Thyroid gland (tissue), 4 donors: ENCODE data around the gene PTPRN2. TPM values are rescaled to one million over a fixed set of nuclear protein-coding genes. Genes with fewer than 3 reads are reported as not detected.

Source experiments
- DNase-seq, 2 donors: peaks; one replicate each; pipeline ENCODE4 v3.0.0-alpha.2; 2019
- H3K27ac ChIP-seq, 3 donors: fragments of 200-600 bp; sonication (generic); 1 replicate in 2 of 3; 2 replicates in 1 of 3; pipeline ENCODE4 v1.5.1; 2016 to 2019; ENCODE audit warnings: mild to moderate bottlenecking in 1 of 3, moderate library complexity in 1 of 3
- H3K27me3 ChIP-seq: fragments of 200-600 bp; sonication (generic); one replicate; pipeline ENCODE4 v1.5.1; 2019
- H3K36me3 ChIP-seq, 2 donors: fragments of 200-600 bp; sonication (generic); one replicate each; pipeline ENCODE4 v1.5.1; 2016 to 2019
- H3K4me1 ChIP-seq, 2 donors: fragments of 200-600 bp; sonication (generic); one replicate each; pipeline ENCODE4 v1.5.1; 2017 to 2019
- H3K4me3 ChIP-seq, 3 donors: fragments of 200-600 bp; sonication (generic); replicated peaks in 1 of 3; 1 replicate in 2 of 3; 2 replicates in 1 of 3; pipeline ENCODE4 v1.5.1; 2016; ENCODE audit warnings: mild to moderate bottlenecking in 1 of 3
- H3K9me3 ChIP-seq: fragments of 200-600 bp; sonication (generic); one replicate; pipeline ENCODE4 v1.5.1; 2017
- CTCF ChIP-seq, 6 experiments: fragments of 200-600 bp in 3 of 6; fragments of 450-650 bp in 3 of 6; sonication (generic) in 3 of 6; IDR thresholded peaks; one replicate each; pipeline ENCODE4 v1.5.1; 2016 to 2019; ENCODE audit warnings: antibody characterized with exemption in 6 of 6, mild to moderate bottlenecking in 2 of 6, inconsistent platforms in 1 of 6, moderate library complexity in 1 of 6
- POLR2A ChIP-seq, 2 donors: fragments of 450-650 bp; IDR thresholded peaks; one replicate each; pipeline ENCODE4 v1.6.1; 2017; ENCODE audit warnings: antibody characterized with exemption in 2 of 2, mild to moderate bottlenecking in 2 of 2, moderate library complexity in 1 of 2
- WGBS, 2 donors: methylation state at CpG; one replicate each; pipeline ENCODE4 v1.1.5; 2017; 5-methylcytosine and 5-hydroxymethylcytosine counted together
- intact Hi-C: fragments of 100-400 bp; cut with DNase I; formaldehyde crosslinking; loops from one replicate; pipeline ENCODE4 v1.15.1; 2023
- total RNA-seq, 4 donors: library from RNA; depleted of rRNA; stranded (reverse); fragments of >200 nt; gene quantifications; one replicate each; pipeline ENCODE4 v1.2.3, GENCODE V29; 2016

Gene PTPRN2
- total RNA-seq, 4 donors from 2014 or later: 4.2 to 9.9 (median 7.7) TPM

- TF ChIP-seq POLR2A (IDR thresholded peaks at IDR 0.05) (no peak), CTCF (IDR thresholded peaks at IDR 0.05) (no peak)
- no peak for DNase-seq
- Histone ChIP-seq H3K4me3 (no peak overlapping the region), H3K36me3 (no peaks in the 10 kb centered on the region), H3K9me3 (no peaks in the 10 kb centered on the region), H3K4me1 (peaks cover 5 to 13% of the 10 kb centered on the region in 2 donors), H3K27me3 (no peaks in the 10 kb centered on the region), H3K27ac (no peak overlapping the region)
- intact Hi-C loops: no loop called here
- WGBS, 2 donors: 94 to 95% methylated on average over 24 of the region's 24 CpGs
These were observed 1017.0 kb downstream of the PTPRN2 start for GRCh38 chr7:157570531-157571200.

GRCh38 chr7:157569967-157570366, 1017.7 kb downstream of the PTPRN2 start:
- no peaks in the 10 kb centered on the region for H3K36me3 ChIP-seq
- H3K4me3 ChIP-seq: no peak overlapping the region
- no peaks in the 10 kb centered on the region for H3K27me3 ChIP-seq
- no peaks in the 10 kb centered on the region for H3K9me3 ChIP-seq
- whole genome bisulfite sequencing, 2 donors: 91 to 94% methylated on average over 8 of the region's 8 CpGs
- TF ChIP-seq CTCF (IDR thresholded peaks at IDR 0.05) (no peak), POLR2A (IDR thresholded peaks at IDR 0.05) (no peak)
- no peak overlapping the region for H3K27ac ChIP-seq
- intact Hi-C loops: no loop called here
- no peak for DNase-seq
- peaks cover 5 to 13% of the 10 kb centered on the region in 2 donors for H3K4me1 ChIP-seq

GRCh38 chr7:157568770-157569584, 1018.6 kb downstream of the PTPRN2 start:
- DNase-seq: peak; percentile 64 to 69
- peak overlapping the region in 1 of 3 donors; percentile 44 for H3K27ac ChIP-seq
- peaks cover 5 to 13% of the 10 kb centered on the region in 2 donors for H3K4me1 ChIP-seq
- intact Hi-C loops: no loop called here
- TF ChIP-seq POLR2A (IDR thresholded peaks at IDR 0.05) (peak in 1 of 2 donors; percentile 47), CTCF (IDR thresholded peaks at IDR 0.05) (peak in 1 of 6 experiments; percentile 8)
- WGBS, 2 donors: 3 to 7% methylated on average over 33 to 35 of the region's 35 CpGs
- H3K4me3 ChIP-seq: peak overlapping the region; percentile 33 to 85 (median 42)
- no peaks in the 10 kb centered on the region for H3K36me3 ChIP-seq
- H3K9me3 ChIP-seq: no peaks in the 10 kb centered on the region
- no peaks in the 10 kb centered on the region for H3K27me3 ChIP-seq

- H3K4me3 ChIP-seq: peak overlapping the region; percentile 33 to 85 (median 42)
- H3K27ac ChIP-seq: no peak overlapping the region
- DNase-seq: no peak
- H3K36me3 ChIP-seq: no peaks in the 10 kb centered on the region
- no peaks in the 10 kb centered on the region for H3K27me3 ChIP-seq
- TF ChIP-seq CTCF (IDR thresholded peaks at IDR 0.05) (no peak), POLR2A (IDR thresholded peaks at IDR 0.05) (no peak)
- no peaks in the 10 kb centered on the region for H3K9me3 ChIP-seq
- WGBS, 2 donors: 45 to 54% methylated on average over 22 of the region's 25 CpGs
- peaks cover 5 to 13% of the 10 kb centered on the region in 2 donors for H3K4me1 ChIP-seq
- intact Hi-C loops: no loop called here
These were observed 1019.4 kb downstream of the PTPRN2 start for GRCh38 chr7:157568106-157568769.
